Embryonic facial prominence (tissue), 1 donor: ENCODE data around the gene FOXL2NB.
A peak's percentile ranks its signal among the peaks of the same experiment; 100 is the strongest.
"Not testable (repeated sequence)": the region's sequence is repeated elsewhere in the genome, so short reads cannot be mapped to it uniquely, and the experiment has no call there.

Experiments
- DNase-seq: peaks from one replicate; pipeline ENCODE4 v3.0.0-alpha.2; 2016; ENCODE audit errors: extremely low spot score

The FOXL2NB gene

DNA sequence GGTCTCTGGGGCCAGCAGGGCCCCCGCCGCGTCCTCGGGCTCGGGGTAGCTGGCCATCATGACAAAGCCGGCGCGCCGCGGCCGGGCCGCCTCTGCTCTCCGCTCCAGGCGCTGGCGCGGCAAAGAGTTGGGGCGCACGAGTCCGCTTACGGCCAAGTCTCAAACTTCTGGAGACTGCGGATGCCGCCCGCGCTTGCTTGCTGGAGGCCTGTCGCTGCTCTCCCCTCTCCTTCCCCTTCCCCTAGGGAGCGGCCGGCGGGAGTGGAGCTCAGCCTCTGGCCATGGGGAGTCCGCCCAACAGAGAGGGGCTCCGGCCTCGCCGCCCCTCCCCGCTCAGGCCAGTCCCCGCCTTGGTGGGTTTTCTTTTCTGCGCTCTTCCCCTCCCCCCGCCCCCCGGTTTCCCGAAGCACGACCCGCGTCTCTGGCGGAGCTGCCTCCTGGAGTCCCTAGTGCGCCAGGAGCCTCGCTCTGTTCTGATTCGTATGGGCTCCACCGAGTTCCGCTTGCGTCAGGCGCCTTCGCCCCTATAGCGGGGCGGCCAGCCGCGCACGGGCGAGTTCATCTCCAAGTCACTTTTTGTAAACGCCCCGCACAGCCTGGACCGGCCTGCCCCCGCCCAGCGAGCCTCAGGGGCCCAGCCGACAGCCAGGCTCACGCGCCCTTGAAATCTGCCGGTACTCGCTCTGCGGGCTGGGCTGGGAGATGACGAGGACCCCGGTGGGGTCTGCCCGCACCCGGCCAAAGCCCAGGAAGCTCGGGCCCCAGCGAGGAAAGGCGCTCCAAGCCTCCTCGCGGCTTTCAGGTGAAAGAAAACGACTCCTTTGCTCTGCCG lies at the start of gene FOXL2NB, which contains the start of gene FOXL2:
Gene FOXL2NB (plus strand): TSS at position 555 of the 832 bp plus-strand sequence. CDS start 148 bp downstream, at position 703.
Gene FOXL2 (minus strand): TSS at position 475 of the 832 bp plus-strand sequence. CDS start 415 bp downstream, at position 60.
- DNase-seq, result no peak

GRCh38 chr3:138898301-138898700 lies 48.7 kb upstream of the FOXL2NB start:
- peak; percentile 29 for DNase-seq

DNA sequence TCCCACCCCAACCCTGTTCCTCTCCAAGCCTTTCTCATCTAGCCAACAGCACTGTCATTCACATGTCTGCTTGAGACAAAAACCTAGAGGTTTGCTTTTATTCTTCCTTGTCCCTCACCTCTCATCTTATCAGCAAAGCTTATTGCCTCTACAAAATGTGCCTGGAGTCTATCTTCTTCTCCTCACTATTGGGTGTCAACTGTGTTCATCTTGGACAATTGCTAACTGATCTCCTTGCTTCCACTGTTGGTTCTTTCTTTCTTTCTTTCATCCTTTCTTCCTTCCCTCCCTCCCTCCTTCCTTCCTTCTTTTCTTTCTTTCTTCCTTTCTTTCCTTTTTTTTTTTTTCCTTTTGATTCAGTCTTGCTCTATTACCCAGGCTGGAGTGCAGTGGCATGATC lies 48.3 kb upstream of the FOXL2NB start:
- DNase-seq, result no peak

DNA sequence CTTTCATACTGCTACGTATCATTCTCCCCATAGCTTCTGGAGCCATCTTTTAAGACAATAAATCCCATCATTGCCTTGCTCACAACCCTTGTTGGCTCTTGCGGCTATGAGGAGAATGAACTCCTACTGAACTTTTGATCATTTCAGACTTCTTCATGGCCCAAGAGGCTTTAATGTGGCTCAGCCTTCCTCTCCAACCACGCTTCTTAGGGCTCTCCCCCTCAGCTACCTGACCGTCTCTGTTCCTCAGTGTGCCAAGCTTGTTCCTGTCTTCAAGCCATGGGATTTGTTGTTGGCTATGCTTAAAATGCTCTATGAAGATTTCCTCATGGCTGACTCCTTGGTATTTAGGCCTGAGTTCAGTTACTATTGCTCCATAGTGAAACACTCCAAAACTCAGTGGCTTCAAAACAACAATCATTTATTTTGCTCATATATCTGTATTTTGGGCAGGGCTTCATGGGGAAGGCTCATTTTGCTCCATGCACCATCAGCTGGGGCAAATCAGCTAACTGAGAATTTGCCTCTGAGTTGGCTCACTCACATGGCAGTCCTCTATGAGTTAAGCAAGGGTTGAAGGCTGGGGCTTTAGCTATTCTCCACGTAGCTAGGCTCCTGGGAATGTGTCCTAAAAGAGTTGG lies 47.5 kb upstream of the FOXL2NB start:
- no peak for DNase-seq

GRCh38 chr3:138901567-138901966 lies 45.5 kb upstream of the FOXL2NB start:
- DNase-seq, result no peak

- DNase-seq, result no peak
Observed at GRCh38 chr3:138902171-138902570, 44.8 kb upstream of the FOXL2NB start.

DNA sequence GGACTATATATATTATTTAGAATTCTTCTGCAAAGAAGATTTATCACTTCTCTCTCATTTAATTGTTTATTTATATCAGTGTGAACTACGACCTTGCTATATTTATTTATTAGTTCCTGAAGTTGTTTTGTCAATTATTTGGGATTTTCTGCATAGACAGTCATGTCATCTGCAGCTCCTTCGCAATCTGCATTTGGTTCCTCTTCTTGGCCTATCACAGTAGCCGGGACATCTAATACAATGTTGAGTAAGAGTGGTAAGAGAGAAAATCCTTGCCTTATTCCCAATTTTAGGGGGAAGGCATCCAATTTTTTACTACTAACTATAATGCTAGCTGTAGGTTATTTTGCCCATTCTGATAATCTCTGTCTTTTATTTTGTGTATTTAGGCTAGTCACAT lies 39.5 kb upstream of the FOXL2NB start:
- no peak for DNase-seq

DNA sequence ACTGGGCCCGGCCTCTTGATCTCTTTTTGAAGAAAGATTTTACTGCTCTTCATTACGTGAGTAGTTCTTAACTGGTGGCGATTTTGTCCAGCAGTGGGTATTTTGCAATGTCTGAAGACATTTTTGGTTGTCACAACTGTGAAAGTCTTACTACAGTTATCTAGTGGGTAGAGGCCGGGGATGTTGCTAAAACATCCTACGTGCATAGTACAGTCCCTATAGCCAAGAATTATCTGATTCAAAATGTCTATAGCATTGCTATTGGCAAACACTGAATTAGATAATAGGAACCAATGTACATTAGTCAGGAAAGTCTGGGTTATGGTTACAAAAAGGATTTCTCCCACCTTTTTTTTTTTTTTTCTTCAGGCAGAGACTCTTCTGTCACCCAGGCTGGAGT lies 38.2 kb upstream of the FOXL2NB start:
- DNase-seq, result no peak

DNA sequence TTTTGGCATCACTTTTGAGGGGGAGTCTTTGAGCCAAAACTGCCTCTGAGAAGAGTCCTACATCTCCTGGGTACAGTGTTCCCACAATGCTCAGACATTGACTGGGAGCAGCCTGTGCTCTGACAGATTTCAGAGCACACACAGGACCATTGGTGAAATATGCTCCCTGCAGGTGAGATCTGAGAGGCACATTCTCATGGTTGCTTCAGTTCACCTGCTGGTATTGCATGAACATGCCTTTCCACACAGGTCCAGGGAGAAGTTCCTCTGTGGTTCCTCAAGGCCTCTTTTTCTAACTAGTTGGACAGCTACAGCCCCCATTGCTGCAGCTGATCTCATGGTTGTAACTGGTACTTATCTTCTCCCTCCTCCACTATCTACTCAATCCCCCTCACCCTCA lies 37.1 kb upstream of the FOXL2NB start:
- no peak for DNase-seq

- DNase-seq, result no peak
Observed at GRCh38 chr3:138911621-138912020, 35.4 kb upstream of the FOXL2NB start.

- no peak for DNase-seq
Observed at GRCh38 chr3:138912237-138912636, 34.8 kb upstream of the FOXL2NB start.

GRCh38 chr3:138913766-138914165 lies 33.3 kb upstream of the FOXL2NB start:
- no peak for DNase-seq

DNA sequence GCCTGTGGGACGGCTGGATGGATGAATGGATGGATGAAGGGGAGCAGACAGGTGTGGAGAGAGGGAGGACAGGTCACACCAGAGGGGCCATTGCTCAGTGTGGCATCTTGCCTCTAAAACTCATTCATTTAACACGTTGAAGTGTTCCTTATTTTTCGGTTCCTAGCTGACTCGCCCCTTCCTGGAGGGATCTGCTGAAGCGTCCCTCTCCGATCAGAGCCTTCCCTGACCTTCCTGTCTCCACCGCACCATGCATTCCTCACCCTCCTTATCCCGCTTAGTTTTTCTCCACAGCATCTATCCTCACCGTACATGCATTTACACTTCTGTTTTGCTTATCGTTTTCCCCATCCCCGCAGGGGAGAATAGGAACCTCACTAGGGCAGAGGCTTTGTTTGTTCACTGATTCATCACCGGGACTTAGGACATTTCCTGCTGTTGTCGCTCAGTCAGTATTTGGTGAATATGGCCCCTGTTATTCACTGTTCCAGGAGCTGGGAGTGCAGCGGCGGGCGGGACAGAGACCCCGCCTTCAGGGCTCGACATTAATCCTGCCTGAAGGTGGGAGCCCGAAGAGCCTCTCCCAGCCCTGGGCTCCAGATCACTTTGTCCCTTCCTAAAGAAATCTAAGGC lies 32.0 kb upstream of the FOXL2NB start:
- DNase-seq, result no peak

DNA sequence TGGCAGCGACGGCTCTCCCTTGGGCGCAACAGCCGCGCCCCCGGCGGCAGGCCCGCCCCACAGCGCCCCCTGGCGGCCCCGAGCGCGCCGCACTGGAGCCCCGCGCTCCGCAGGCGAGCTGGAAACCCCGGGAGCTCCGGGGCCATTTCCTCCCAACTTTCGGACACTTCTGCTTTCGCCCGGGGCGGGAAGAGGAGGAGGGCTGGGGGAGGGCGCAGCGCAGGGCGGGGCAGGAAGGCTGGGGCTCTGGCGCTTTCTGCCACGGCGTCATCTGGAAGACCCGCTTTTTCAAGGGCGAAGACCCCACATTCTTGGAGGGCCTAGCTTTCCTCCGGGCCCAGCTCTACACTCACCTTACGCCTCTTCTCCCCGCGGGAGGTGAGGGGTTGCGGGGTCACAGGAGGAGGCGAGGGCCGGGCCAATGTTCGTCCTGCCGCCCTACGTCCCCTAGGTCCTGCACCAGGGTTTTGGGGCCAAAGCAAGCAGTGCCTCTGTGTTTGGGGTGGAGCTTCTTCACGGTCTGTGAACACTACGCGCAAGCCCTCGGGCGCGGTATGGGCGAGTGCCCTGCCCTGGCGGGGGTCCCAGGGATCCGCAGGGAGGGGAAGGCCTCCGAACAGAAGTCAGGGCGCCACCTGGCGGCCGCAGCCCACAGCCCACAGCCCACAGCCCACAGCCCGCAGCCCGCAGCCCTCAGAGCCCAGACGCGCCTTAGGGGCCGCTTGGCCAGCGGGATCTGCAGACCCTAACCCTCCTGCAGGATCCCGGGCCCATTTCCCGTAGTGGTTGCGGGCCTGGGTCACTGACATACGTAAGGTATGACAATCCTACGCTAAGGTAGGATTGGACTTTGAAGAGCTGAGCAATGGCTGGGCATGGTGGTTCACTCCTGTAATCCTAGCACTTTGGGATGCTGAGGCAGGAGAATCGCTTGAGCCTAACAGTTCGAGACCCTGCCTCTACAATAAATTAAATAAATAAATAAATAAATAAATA lies 31.2 kb upstream of the FOXL2NB start:
- peak; percentile 67 for DNase-seq

GRCh38 chr3:138916824-138917223 lies 30.2 kb upstream of the FOXL2NB start:
- DNase-seq, result no peak

GRCh38 chr3:138919325-138919724 lies 27.7 kb upstream of the FOXL2NB start:
- no peak for DNase-seq

- no peak for DNase-seq
Observed at GRCh38 chr3:138921316-138922292, 25.4 kb upstream of the FOXL2NB start.

DNA sequence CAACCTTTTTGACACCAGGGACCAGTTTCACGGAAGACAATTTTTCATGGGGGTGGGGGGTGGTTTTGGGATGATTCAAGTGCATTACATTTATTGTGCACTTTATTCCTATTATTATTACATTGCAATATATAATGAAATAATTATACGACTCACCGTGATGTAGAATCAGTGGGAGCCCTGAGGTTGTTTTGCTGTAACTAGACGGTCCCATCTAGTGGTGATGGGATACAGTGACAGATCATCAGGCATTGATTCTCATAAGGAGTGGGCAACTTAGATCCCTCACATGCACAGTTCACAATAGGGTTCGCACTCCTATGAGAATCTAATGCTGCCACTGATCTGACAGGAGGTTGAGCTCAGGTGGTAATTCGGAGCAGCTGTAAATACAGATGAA lies 24.6 kb upstream of the FOXL2NB start:
- not testable (repeated sequence) for DNase-seq

DNA sequence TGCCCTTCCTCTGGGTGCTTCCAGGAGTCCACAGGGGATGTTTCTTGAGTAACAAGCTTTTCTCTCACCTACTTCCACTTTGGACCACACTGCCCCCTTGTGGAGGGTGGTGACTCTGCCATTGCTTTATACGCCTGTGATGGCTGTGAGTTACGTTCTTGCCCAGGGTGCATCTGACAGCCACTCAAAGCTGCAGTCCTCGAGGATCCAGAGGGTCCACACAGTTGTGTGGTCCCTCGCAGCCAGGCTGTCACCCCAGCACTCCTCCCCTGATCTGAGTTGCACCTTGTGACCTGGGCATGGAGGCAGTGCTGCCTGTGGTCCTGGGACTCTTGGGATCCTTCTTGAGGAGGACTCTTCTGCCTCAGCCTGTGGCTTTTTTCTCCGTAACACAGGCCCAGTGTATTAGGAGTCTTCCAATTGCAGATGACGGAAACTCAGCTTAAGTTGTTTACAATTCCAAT lies 23.5 kb upstream of the FOXL2NB start:
- DNase-seq, result no peak
